ENCODE data around the gene RSAD2. TPM values are rescaled to one million over a fixed set of nuclear protein-coding genes. Genes with fewer than 3 reads are reported as not detected.
A peak's percentile ranks its signal among the peaks of the same experiment; 100 is the strongest.

The RSAD2 gene
- total RNA-seq = 0.29 and 0.67 TPM in 2 replicates

DNA sequence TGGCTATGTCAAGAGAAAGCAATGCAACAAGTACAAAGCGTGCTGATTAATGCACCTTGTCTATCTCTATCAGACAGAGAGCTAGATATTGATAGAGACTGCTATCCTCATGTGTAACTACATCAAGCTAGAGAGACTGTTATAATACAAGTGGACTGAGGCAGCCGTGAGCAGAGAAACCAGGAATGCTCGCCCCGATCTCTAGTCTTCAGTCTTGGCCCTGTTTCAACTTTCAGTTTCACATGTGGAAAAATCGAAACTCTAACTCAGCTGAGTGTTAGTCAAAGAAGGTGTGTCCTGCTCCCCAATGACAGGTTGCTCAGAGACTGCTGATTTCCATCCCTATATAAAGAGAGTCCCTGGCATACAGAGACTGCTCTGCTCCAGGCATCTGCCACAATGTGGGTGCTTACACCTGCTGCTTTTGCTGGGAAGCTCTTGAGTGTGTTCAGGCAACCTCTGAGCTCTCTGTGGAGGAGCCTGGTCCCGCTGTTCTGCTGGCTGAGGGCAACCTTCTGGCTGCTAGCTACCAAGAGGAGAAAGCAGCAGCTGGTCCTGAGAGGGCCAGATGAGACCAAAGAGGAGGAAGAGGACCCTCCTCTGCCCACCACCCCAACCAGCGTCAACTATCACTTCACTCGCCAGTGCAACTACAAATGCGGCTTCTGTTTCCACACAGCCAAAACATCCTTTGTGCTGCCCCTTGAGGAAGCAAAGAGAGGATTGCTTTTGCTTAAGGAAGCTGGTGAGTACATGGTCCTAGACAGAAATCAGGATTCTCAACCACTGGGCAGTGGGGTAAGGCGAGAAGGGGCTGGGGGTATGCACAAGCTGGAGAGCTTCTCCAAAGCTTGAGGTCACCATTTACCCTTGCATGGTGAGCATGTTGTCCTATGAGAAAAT, at the start of gene RSAD2:
TSS of gene RSAD2 (plus strand) at position 376 of the 903 bp plus-strand sequence. CDS start at position 400, 24 bp downstream.
- Mint-ChIP-seq H3K27ac (no peak within 1 kb of the TSS), H3K4me1 (peaks cover 30% of the 10 kb centered on the region), H3K27me3 (peaks cover 4% of the 10 kb centered on the region), H3K36me3 (ENCODE audit: low read depth) (no peaks in the 10 kb centered on the region), H3K9me3 (no peaks in the 10 kb centered on the region), H3K4me3 (peak within 1 kb of the TSS; percentile 80)
- ChIA-PET POLR2A (no interaction called here), CTCF (interaction anchor here (0.8 to 1.6 kb wide), 3 partner anchors 11 to 19 kb away, joined by 3 to 7 read pairs (median 4); partner anchors contain the start of gene CMPK2)
- ATAC-seq (ENCODE audit: low read depth) = peak; percentile 83
- no peak for DNase-seq
- TF ChIP-seq, protein P1, sequence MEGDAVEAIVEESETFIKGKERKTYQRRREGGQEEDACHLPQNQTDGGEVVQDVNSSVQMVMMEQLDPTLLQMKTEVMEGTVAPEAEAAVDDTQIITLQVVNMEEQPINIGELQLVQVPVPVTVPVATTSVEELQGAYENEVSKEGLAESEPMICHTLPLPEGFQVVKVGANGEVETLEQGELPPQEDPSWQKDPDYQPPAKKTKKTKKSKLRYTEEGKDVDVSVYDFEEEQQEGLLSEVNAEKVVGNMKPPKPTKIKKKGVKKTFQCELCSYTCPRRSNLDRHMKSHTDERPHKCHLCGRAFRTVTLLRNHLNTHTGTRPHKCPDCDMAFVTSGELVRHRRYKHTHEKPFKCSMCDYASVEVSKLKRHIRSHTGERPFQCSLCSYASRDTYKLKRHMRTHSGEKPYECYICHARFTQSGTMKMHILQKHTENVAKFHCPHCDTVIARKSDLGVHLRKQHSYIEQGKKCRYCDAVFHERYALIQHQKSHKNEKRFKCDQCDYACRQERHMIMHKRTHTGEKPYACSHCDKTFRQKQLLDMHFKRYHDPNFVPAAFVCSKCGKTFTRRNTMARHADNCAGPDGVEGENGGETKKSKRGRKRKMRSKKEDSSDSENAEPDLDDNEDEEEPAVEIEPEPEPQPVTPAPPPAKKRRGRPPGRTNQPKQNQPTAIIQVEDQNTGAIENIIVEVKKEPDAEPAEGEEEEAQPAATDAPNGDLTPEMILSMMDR (IDR thresholded peaks at IDR 0.05) = no peak
- intact Hi-C loops (cut with micrococcal nuclease) = loop anchor here (1.0 to 5.0 kb wide), 2 partner anchors 11 to 40 kb away; partner anchors contain the start of gene RNF144A

- H3K27me3 Mint-ChIP-seq = no peaks in the 10 kb centered on the region
- ATAC-seq (ENCODE audit: low read depth) (no peak), DNase-seq (no peak)
- peaks cover 3% of the 10 kb centered on the region for H3K4me1 Mint-ChIP-seq
- H3K36me3 Mint-ChIP-seq (ENCODE audit: low read depth) = no peaks in the 10 kb centered on the region
- ChIA-PET POLR2A (no interaction called here), CTCF (interaction anchor here (0.9 kb wide), 1 partner anchor 69 kb away, joined by 3 read pairs; no protein-coding TSS in a partner anchor)
- no peak overlapping the region for H3K4me3 Mint-ChIP-seq
- intact Hi-C loops (cut with micrococcal nuclease) = no loop called here
- H3K27ac Mint-ChIP-seq = no peak overlapping the region
- H3K9me3 Mint-ChIP-seq = peaks cover 19% of the 10 kb centered on the region
- TF ChIP-seq, protein P1 (IDR thresholded peaks at IDR 0.05) = no peak
Measured at GRCh38 chr2:6828299-6828584, 49.3 kb upstream of the RSAD2 start.

GRCh38 chr2:6831229-6831628, 46.3 kb upstream of the RSAD2 start:
- Mint-ChIP-seq H3K36me3 (ENCODE audit: low read depth) (no peaks in the 10 kb centered on the region), H3K9me3 (peaks cover 29% of the 10 kb centered on the region), H3K27me3 (no peaks in the 10 kb centered on the region), H3K4me3 (no peak overlapping the region), H3K27ac (no peak overlapping the region), H3K4me1 (peaks cover 3% of the 10 kb centered on the region)
- DNase-seq = no peak
- TF ChIP-seq, protein P1 (IDR thresholded peaks at IDR 0.05) = no peak
- no peak for ATAC-seq (ENCODE audit: low read depth)
- intact Hi-C loops (cut with micrococcal nuclease) = no loop called here
- CTCF ChIA-PET = no interaction called here
- POLR2A ChIA-PET = no interaction called here

GRCh38 chr2:6832596-6833299, 44.8 kb upstream of the RSAD2 start:
- no peaks in the 10 kb centered on the region for H3K4me1 Mint-ChIP-seq
- no peaks in the 10 kb centered on the region for H3K36me3 Mint-ChIP-seq (ENCODE audit: low read depth)
- ATAC-seq (ENCODE audit: low read depth) (no peak), DNase-seq (no peak)
- POLR2A ChIA-PET = no interaction called here
- H3K27me3 Mint-ChIP-seq = no peaks in the 10 kb centered on the region
- intact Hi-C loops (cut with micrococcal nuclease) = no loop called here
- no peak overlapping the region for H3K4me3 Mint-ChIP-seq
- CTCF ChIA-PET = no interaction called here
- peaks cover 29% of the 10 kb centered on the region for H3K9me3 Mint-ChIP-seq
- TF ChIP-seq, protein P1 (IDR thresholded peaks at IDR 0.05) = no peak
- no peak overlapping the region for H3K27ac Mint-ChIP-seq

DNA sequence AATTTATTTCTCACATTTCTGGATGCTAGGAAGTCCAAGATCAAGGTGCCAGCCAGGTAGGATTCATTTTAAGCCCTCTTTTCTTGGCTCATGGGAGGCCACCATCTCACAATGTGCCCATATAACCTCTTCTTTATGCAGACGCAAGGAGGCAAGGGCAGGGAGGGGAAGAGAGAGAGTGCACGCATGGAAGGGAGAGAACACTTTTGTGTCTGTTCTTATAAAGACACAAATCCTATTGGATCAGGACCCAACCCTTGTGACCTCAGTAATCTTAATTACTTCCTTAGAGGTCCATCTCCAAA, 44.3 kb upstream of the RSAD2 start:
- H3K9me3 Mint-ChIP-seq = peaks cover 32% of the 10 kb centered on the region
- H3K4me3 Mint-ChIP-seq = no peak overlapping the region
- no peak overlapping the region for H3K27ac Mint-ChIP-seq
- no peaks in the 10 kb centered on the region for H3K36me3 Mint-ChIP-seq (ENCODE audit: low read depth)
- intact Hi-C loops (cut with micrococcal nuclease) = no loop called here
- no peak for ATAC-seq (ENCODE audit: low read depth)
- TF ChIP-seq, protein P1 (IDR thresholded peaks at IDR 0.05) = no peak
- CTCF ChIA-PET = no interaction called here
- DNase-seq = no peak
- POLR2A ChIA-PET = no interaction called here
- H3K4me1 Mint-ChIP-seq = no peaks in the 10 kb centered on the region
- no peaks in the 10 kb centered on the region for H3K27me3 Mint-ChIP-seq

Data from activated B cell treated with CpG ODN at 0.5 μM for 24 hours (primary cell).